ENCODE results near the gene HECTD3.

HECTD3 gene

GRCh38 chr1:45010855-45011811 lies at the start of gene HECTD3:
HECTD3 (minus strand) TSS chr1:45011324; CDS start chr1:45011257, 67 bp downstream.
- peak; percentile 66 for DNase-seq (ENCODE audit: low spot score)

- no peak for DNase-seq (ENCODE audit: low spot score)
Observed at GRCh38 chr1:45059829-45060228, 48.7 kb upstream of the HECTD3 start.

GRCh38 chr1:45057542-45057941 lies 46.4 kb upstream of the HECTD3 start:
- no peak for DNase-seq (ENCODE audit: low spot score)

GRCh38 chr1:45051005-45051772 lies 40.1 kb upstream of the HECTD3 start:
- DNase-seq (ENCODE audit: low spot score) = peak; percentile 14

- DNase-seq (ENCODE audit: low spot score) = no peak
Observed at GRCh38 chr1:45047032-45047431, 35.9 kb upstream of the HECTD3 start.

GRCh38 chr1:45044916-45045315 lies 33.8 kb upstream of the HECTD3 start:
- DNase-seq (ENCODE audit: low spot score) = no peak

- no peak for DNase-seq (ENCODE audit: low spot score)
Observed at GRCh38 chr1:45043094-45043493, 32.0 kb upstream of the HECTD3 start.

GRCh38 chr1:45040297-45040696 lies 29.2 kb upstream of the HECTD3 start:
- no peak for DNase-seq (ENCODE audit: low spot score)

GRCh38 chr1:45038661-45039364 lies 27.7 kb upstream of the HECTD3 start:
- no peak for DNase-seq (ENCODE audit: low spot score)

- no peak for DNase-seq (ENCODE audit: low spot score)
Observed at GRCh38 chr1:45038240-45038639, 27.1 kb upstream of the HECTD3 start.

GRCh38 chr1:45037456-45037855 lies 26.3 kb upstream of the HECTD3 start:
- DNase-seq (ENCODE audit: low spot score) = peak; percentile 42

GRCh38 chr1:45035631-45036301 lies 24.6 kb upstream of the HECTD3 start:
- no peak for DNase-seq (ENCODE audit: low spot score)

GRCh38 chr1:45033356-45033755 lies 22.2 kb upstream of the HECTD3 start:
- no peak for DNase-seq (ENCODE audit: low spot score)

- no peak for DNase-seq (ENCODE audit: low spot score)
Observed at GRCh38 chr1:45032837-45033236, 21.7 kb upstream of the HECTD3 start.

GRCh38 chr1:45026446-45026845 lies 15.3 kb upstream of the HECTD3 start:
- DNase-seq (ENCODE audit: low spot score) = no peak

- no peak for DNase-seq (ENCODE audit: low spot score)
Observed at GRCh38 chr1:45023663-45024062, 12.5 kb upstream of the HECTD3 start.

- no peak for DNase-seq (ENCODE audit: low spot score)
Observed at GRCh38 chr1:45018599-45019230, 7.6 kb upstream of the HECTD3 start.

GRCh38 chr1:45016767-45017166 lies 5.6 kb upstream of the HECTD3 start:
- no peak for DNase-seq (ENCODE audit: low spot score)

GRCh38 chr1:45016090-45016697 lies 5.1 kb upstream of the HECTD3 start:
- DNase-seq (ENCODE audit: low spot score) = no peak

- no peak for DNase-seq (ENCODE audit: low spot score)
Observed at GRCh38 chr1:45015683-45016082, 4.6 kb upstream of the HECTD3 start.

Data from COLO829 (cell line).